OCI-LY3 (cell line): ENCODE measurements around the gene FANCC.
"Not testable (repeated sequence)": the region's sequence is repeated elsewhere in the genome, so short reads cannot be mapped to it uniquely, and the experiment has no call there.

ENCODE experiments used
- H2AFZ ChIP-seq: fragments of 200-600, 300-600 bp; shearing (Covaris generic); 2 replicates; pipeline ENCODE4 v1.6.0; 2014; ENCODE audit warnings: antibody characterized with exemption, low read depth, low read length
- H3K27ac ChIP-seq: fragments of 200-600, 300-600 bp; sonication (generic); 2 replicates; pipeline ENCODE4 v1.5.1; 2014; ENCODE audit warnings: mild to moderate bottlenecking, low read length, moderate library complexity, mixed read lengths
- H3K27me3 ChIP-seq: fragments of 200-600, 300-600 bp; sonication (generic); 2 replicates; pipeline ENCODE4 v1.6.1; 2014; ENCODE audit warnings: low read depth, low read length, mixed read lengths
- H3K36me3 ChIP-seq: fragments of 200-600, 300-600 bp; sonication (generic); replicated peaks from 2 replicates; pipeline ENCODE3; 2014; ENCODE audit warnings: low read depth, low read length, mixed read lengths
- H3K4me1 ChIP-seq: fragments of 300-600, 200-600 bp; sonication (generic); 2 replicates; pipeline ENCODE4 v1.6.1; 2014; ENCODE audit warnings: low read length, mixed read lengths
- H3K4me2 ChIP-seq: fragments of 200-600, 300-600 bp; sonication (generic); 2 replicates; pipeline ENCODE4 v1.6.1; 2014; ENCODE audit warnings: low read length, mixed read lengths
- H3K4me3 ChIP-seq: fragments of 300-600, 200-600 bp; sonication (generic); 2 replicates; pipeline ENCODE4 v1.5.1; 2014; ENCODE audit warnings: antibody characterized with exemption, mild to moderate bottlenecking, low read length, moderate library complexity
- H3K79me2 ChIP-seq: fragments of 300-600, 200-600 bp; shearing (Covaris generic); 2 replicates; pipeline ENCODE4 v1.6.1; 2014; ENCODE audit warnings: mild to moderate bottlenecking, low read length, mixed read lengths
- H3K9ac ChIP-seq: fragments of 300-600, 200-600 bp; shearing (Covaris generic); 2 replicates; pipeline ENCODE4 v1.6.0; 2014; ENCODE audit warnings: mild to moderate bottlenecking, low read length, moderate library complexity
- H3K9me3 ChIP-seq: fragments of 200-600, 300-600 bp; shearing (Covaris generic); 2 replicates; pipeline ENCODE4 v1.6.1; 2014; ENCODE audit warnings: low read length, mixed read lengths; ENCODE audit not compliant: insufficient read depth
- H4K20me1 ChIP-seq: fragments of 200-600, 300-600 bp; sonication (generic); 2 replicates; pipeline ENCODE4 v1.6.1; 2016; ENCODE audit warnings: low read length, mixed read lengths; ENCODE audit not compliant: insufficient read depth
- EZH2phosphoT487 ChIP-seq: fragments of 200-600 bp; shearing (Covaris generic); IDR thresholded peaks from 2 replicates; pipeline ENCODE4 v1.6.1; 2018; ENCODE audit warnings: antibody characterized with exemption, mixed run types, low read depth
- TF ChIP-seq, protein P1 (sequence below): fragments of 200-600, 300-600 bp; sonication (generic); IDR thresholded peaks from 2 replicates; pipeline ENCODE4 v1.5.1; 2014; ENCODE audit warnings: antibody characterized with exemption, low read length, low read depth

The FANCC gene

DNA sequence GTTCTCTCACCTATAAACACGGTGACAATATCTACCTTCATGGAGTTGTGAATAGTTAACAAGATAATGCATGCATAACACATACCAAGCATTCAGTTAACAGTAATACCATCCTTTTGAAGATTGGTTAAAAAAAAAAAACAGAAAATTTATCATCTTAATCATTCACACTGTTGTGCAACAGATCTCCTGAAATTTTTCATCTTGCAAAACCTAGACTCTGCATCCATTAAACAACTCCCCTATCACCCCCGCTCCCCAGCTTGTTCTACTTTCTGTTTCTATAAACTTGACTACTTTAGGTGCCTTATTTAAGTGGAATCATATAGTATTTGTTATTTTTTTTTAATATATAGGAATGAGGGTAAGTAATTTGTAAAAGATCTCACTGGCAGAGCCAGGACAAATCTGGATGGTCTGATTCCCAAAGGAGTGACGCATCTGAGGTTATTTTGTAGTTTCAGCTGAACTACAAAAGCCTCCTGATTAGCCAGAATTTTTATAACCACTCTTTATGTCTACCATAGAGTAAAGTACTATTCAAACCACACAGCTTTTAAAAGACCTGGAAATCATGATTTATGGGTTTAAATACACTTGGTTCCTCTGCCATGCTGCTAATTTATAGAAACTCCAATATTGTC is 93.0 kb downstream of the FANCC start:
- H3K36me3 ChIP-seq: no peaks in the 10 kb centered on the region
- H3K4me3 ChIP-seq: 0 out of 2 replicates have a peak overlapping the region, but pooled peaks have one; percentile 6
- H3K4me2 ChIP-seq: peak overlapping the region; percentile 47
- H4K20me1 ChIP-seq: no peaks in the 10 kb centered on the region
- H3K79me2 ChIP-seq: no peaks in the 10 kb centered on the region
- peaks cover 12% of the 10 kb centered on the region for H3K4me1 ChIP-seq
- H3K9ac ChIP-seq: no peak overlapping the region
- no peaks in the 10 kb centered on the region for H3K27me3 ChIP-seq
- H3K27ac ChIP-seq: no peak overlapping the region
- no peak for TF ChIP-seq EZH2phosphoT487
- TF ChIP-seq, protein P1, sequence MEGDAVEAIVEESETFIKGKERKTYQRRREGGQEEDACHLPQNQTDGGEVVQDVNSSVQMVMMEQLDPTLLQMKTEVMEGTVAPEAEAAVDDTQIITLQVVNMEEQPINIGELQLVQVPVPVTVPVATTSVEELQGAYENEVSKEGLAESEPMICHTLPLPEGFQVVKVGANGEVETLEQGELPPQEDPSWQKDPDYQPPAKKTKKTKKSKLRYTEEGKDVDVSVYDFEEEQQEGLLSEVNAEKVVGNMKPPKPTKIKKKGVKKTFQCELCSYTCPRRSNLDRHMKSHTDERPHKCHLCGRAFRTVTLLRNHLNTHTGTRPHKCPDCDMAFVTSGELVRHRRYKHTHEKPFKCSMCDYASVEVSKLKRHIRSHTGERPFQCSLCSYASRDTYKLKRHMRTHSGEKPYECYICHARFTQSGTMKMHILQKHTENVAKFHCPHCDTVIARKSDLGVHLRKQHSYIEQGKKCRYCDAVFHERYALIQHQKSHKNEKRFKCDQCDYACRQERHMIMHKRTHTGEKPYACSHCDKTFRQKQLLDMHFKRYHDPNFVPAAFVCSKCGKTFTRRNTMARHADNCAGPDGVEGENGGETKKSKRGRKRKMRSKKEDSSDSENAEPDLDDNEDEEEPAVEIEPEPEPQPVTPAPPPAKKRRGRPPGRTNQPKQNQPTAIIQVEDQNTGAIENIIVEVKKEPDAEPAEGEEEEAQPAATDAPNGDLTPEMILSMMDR: no peak
- no peak overlapping the region for H2AFZ ChIP-seq
- no peaks in the 10 kb centered on the region for H3K9me3 ChIP-seq

DNA sequence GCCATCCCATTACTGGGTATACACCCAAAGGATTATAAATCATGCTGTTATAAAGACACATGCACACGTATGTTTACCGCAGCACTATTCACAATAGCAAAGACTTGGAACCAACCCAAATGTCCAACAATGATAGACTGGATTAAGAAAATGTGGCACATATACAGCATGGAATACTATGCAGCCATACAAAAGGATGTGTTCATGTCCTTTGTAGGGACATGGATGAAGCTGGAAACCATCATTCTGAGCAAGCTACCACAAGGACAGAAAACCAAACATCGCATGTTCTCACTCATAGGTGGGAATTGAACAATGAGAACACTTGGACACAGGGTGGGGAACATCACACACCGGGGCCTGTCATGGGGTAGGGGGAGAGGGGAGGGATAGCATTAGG is 97.2 kb downstream of the FANCC start:
- not testable (repeated sequence) for H4K20me1 ChIP-seq, H2AFZ ChIP-seq, H3K36me3 ChIP-seq, H3K9me3 ChIP-seq, H3K4me3 ChIP-seq, H3K27ac ChIP-seq, H3K4me2 ChIP-seq, H3K27me3 ChIP-seq, H3K79me2 ChIP-seq, H3K9ac ChIP-seq
- peaks cover 50% of the 10 kb centered on the region for H3K4me1 ChIP-seq

DNA sequence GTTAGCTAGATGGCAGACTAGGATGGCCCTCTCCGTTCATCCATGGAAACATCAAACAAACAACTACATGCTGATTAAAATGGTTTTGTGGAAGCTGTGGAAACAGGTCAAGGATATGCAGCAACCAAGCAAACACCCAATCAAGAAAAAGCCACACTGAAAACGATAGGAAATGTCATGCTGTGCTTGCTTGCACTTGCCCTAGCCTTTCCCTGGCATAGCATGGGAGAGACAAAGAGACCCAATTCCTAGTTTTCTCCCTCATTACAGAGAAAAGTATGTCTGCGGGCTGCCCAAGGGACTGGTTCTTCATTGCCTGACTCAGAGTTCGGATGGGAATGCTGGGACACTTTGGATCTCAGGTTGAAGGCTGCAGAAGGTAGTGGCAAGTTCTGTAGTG is 98.7 kb downstream of the FANCC start:
- H3K36me3 ChIP-seq: no peaks in the 10 kb centered on the region
- no peaks in the 10 kb centered on the region for H4K20me1 ChIP-seq
- TF ChIP-seq, protein P1: no peak
- no peak for TF ChIP-seq EZH2phosphoT487
- H3K4me1 ChIP-seq: peaks cover 48% of the 10 kb centered on the region
- H3K9me3 ChIP-seq: no peaks in the 10 kb centered on the region
- no peaks in the 10 kb centered on the region for H3K79me2 ChIP-seq
- H2AFZ ChIP-seq: no peak overlapping the region
- H3K27ac ChIP-seq: no peak overlapping the region
- H3K27me3 ChIP-seq: no peaks in the 10 kb centered on the region
- no peak overlapping the region for H3K4me2 ChIP-seq
- no peak overlapping the region for H3K9ac ChIP-seq
- H3K4me3 ChIP-seq: no peak overlapping the region

DNA sequence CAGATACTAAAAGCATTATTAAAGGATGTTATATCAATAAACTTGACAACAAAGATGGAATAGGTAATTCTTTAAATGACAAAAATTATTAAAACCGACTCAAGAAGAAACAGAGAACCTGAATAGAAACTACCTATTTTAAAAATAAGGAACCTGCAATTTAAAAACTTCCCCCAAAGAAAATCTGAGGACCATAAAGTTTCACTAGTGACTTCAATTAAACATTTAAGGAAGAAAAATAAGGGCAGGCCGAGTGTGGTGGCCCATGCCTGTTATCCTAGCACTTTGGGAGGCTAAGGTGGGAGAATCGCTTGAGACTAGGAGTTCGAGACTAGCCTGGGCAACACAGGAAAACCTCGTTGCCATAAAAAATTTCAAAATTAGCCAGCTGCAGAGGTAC is 99.6 kb downstream of the FANCC start:
- Histone ChIP-seq H4K20me1 (no peaks in the 10 kb centered on the region), H3K9me3 (no peaks in the 10 kb centered on the region), H3K79me2 (no peaks in the 10 kb centered on the region), H3K4me3 (peak overlapping the region; percentile 22; the same call in 1 of the 2 replicates), H3K4me2 (peak overlapping the region; percentile 70), H2AFZ (no peak overlapping the region), H3K27ac (peak overlapping the region; percentile 31; the same call in 1 of the 2 replicates), H3K4me1 (peaks cover 52% of the 10 kb centered on the region), H3K27me3 (no peaks in the 10 kb centered on the region), H3K9ac (peak overlapping the region; percentile 17; the same call in 1 of the 2 replicates), H3K36me3 (no peaks in the 10 kb centered on the region)
- TF ChIP-seq, protein P1: no peak
- TF ChIP-seq EZH2phosphoT487: no peak
